ENCODE measurements around the gene KY. TPM values are rescaled to one million over a fixed set of nuclear protein-coding genes. Genes with fewer than 3 reads are reported as not detected.

KY gene
- 13.8 TPM for total RNA-seq

DNA sequence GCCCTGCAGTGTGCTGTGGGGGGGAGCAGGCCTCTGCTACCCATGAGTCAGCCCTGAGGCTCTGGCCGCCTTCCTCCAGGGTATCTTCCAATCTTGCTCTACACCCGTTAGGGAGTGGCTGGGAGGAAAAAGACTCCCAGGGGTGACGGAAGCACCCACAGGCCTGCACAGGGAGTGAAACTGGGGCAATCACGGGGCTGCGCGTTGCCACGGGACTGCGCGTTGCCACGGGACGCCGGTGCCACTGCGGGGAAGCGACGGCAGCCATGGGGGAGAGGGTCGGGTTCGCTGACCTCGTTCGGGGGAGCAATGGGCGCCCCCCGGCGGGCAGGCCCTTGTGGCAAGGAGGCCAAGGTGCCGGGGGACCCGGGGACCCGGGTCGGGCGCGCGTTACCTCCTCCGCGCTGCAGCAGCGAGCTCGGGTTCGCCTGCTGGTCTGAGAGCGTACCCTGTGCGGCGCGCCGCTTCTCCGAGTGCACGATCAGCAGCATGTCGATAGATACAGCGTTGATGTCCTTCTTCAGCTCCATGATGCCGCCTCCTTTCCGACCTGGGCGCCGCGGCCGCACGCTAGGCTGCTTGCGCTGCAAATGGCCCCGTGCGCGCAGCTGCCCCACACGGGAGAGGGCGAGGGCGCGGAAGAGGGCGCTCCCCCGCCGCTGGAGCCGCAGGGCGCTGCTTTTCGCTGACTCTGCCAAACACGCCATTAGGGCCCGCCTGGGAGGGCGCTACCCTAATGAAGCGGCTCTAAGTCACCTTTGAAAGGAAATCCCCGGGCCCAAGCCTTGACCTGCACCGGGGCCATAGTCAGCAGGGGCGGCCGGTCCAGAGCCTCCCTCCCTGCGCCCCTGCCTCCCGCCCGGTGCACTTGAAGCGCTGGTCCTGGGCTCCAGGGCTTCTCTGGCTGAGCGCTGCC is at the start of gene KY:
TSS of gene KY (minus strand) at position 592 of the 916 bp plus-strand sequence. CDS start at position 530, 62 bp downstream.

Other genes with a start within 250 kb of the KY start
- gene ANAPC13, start 165.0 kb downstream of the KY start, total RNA-seq, result 78.0 TPM
- gene CEP63, start 165.0 kb downstream of the KY start, total RNA-seq, result 43.2 TPM
- 8.7 TPM for gene EPHB1, start 144.2 kb upstream of the KY start, total RNA-seq

Data from camera-type eye (tissue), 1 donor.